ENCODE measurements around the gene DHRS7.

DNA sequence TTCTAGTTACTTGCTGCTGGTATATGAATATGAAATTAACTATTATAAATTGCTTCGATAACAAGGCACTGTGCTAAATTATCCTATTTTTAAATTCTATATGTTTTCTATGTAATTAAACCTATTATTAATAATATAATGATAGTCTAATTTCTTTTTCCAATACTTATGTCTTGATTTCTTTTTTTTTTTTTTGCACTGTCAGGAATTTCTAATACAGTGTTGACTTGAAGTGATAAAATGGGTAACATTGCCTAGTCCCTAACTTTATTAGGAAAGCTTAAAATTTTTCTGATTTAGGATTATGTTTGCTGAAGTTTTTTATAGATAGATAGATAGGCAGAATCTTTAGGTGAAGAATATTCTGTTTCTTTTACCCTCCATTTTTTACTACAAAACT, 13.6 kb upstream of the DHRS7 start:
- TF ChIP-seq EZH2 (IDR thresholded peaks at IDR 0.05; ENCODE audit: insufficient read depth, poor library complexity, severe bottlenecking): no peak
- TF ChIP-seq EZH2phosphoT487 (IDR thresholded peaks at IDR 0.05; ENCODE audit: insufficient read depth, low read depth): no peak
